A549 (cell line): ENCODE measurements around the gene PALLD.

Experiments
- BHLHE40 ChIP-seq: IDR thresholded peaks from 2 replicates; pipeline ENCODE4 v1.6.1; 2012; ENCODE audit warnings: low read depth, low read length, inconsistent platforms
- CHD2 ChIP-seq: fragments of 150-350 bp; IDR thresholded peaks from 2 replicates; pipeline ENCODE4 v1.6.1; 2014; ENCODE audit warnings: low read length; ENCODE audit not compliant: partially characterized antibody
- EP300 ChIP-seq, 2 experiments: fragments of >200 bp; sonication (Bioruptor Twin); formaldehyde crosslinking; IDR thresholded peaks; 2 replicates in 1 of 2; 3 replicates in 1 of 2; pipeline ENCODE4 v1.6.1; 2016 to 2017
- ESRRA ChIP-seq: fragments of 150-350 bp; IDR thresholded peaks from 2 replicates; pipeline ENCODE4 v1.6.1; 2014; ENCODE audit warnings: mild to moderate bottlenecking, low read length, borderline replicate concordance
- HOXA7 ChIP-seq: fragments of 250-450 bp; sonication (Bioruptor Pico); IDR thresholded peaks from 2 replicates; pipeline ENCODE4 v1.5.0; 2020; ENCODE audit warnings: mild to moderate bottlenecking, moderate library complexity
- KDM5A ChIP-seq: fragments of 200-600 bp; sonication (generic); IDR thresholded peaks from 2 replicates; pipeline ENCODE4 v1.6.1; 2016; ENCODE audit warnings: antibody characterized with exemption, mild to moderate bottlenecking
- MAZ ChIP-seq: fragments of 150-350 bp; IDR thresholded peaks from 2 replicates; pipeline ENCODE4 v1.6.1; 2014; ENCODE audit warnings: antibody characterized with exemption, low read depth, low read length, borderline replicate concordance
- NFE2L2 ChIP-seq: fragments of 150-350 bp; conservative IDR thresholded peaks from 2 replicates; pipeline ENCODE4 v1.6.1; 2014; ENCODE audit warnings: low read length
- POLR2A ChIP-seq: IDR thresholded peaks from 2 replicates; pipeline ENCODE4 v1.6.1; 2012; ENCODE audit warnings: mild to moderate bottlenecking, low read length
- RAD21 ChIP-seq, 2 experiments: fragments of >200 bp in 1 of 2; sonication (Bioruptor Twin) in 1 of 2; formaldehyde crosslinking in 1 of 2; IDR thresholded peaks in 1 of 2; conservative IDR thresholded peaks in 1 of 2; 2 replicates in 1 of 2; 3 replicates in 1 of 2; pipeline ENCODE4 v1.6.1; 2012 to 2018; ENCODE audit warnings: inconsistent platforms in 1 of 2
- SREBF2 ChIP-seq: fragments of 450-650 bp; IDR thresholded peaks from 2 replicates; pipeline ENCODE4 v1.6.1; 2014; ENCODE audit warnings: mild to moderate bottlenecking, moderate library complexity
- TF ChIP-seq, protein P1 (sequence below): fragments of >200 bp; sonication (Bioruptor Twin); formaldehyde crosslinking; IDR thresholded peaks from 3 replicates; pipeline ENCODE4 v1.5.1; 2016
- TF ChIP-seq, protein P2 (sequence below): fragments of 200-600 bp; sonication (generic); IDR thresholded peaks from 2 replicates; pipeline ENCODE4 v1.6.1; 2016; ENCODE audit warnings: antibody characterized with exemption, mild to moderate bottlenecking, moderate library complexity

DNA sequence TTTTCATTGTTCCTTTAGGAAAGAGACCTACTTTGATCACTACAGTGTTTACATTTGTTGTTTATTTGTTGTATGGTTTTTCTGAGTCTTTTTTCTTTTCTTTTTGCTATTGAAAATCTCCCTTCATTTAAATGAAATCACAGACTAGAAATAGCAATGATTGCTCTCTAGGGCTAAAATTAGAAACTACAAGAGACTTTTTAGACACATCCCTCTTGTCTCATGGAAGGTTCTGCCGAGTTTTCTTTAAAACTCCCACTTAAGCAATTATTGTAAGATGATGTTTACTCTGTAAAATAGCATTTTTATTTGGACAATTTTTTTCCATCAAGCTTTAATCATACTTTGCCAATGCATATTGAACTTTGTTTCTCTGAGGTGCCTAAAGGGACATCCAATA lies 136.6 kb downstream of the PALLD start:
- TF ChIP-seq, protein P1, sequence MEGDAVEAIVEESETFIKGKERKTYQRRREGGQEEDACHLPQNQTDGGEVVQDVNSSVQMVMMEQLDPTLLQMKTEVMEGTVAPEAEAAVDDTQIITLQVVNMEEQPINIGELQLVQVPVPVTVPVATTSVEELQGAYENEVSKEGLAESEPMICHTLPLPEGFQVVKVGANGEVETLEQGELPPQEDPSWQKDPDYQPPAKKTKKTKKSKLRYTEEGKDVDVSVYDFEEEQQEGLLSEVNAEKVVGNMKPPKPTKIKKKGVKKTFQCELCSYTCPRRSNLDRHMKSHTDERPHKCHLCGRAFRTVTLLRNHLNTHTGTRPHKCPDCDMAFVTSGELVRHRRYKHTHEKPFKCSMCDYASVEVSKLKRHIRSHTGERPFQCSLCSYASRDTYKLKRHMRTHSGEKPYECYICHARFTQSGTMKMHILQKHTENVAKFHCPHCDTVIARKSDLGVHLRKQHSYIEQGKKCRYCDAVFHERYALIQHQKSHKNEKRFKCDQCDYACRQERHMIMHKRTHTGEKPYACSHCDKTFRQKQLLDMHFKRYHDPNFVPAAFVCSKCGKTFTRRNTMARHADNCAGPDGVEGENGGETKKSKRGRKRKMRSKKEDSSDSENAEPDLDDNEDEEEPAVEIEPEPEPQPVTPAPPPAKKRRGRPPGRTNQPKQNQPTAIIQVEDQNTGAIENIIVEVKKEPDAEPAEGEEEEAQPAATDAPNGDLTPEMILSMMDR = no peak
- TF ChIP-seq NFE2L2 (no peak), BHLHE40 (no peak), RAD21 (conservative IDR thresholded peaks at IDR 0.05 in 1 of 2, IDR thresholded peaks at IDR 0.05 in 1 of 2) (no peak), HOXA7 (no peak), EP300 (IDR thresholded peaks at IDR 0.05) (no peak), ESRRA (no peak), KDM5A (no peak), CHD2 (no peak), POLR2A (no peak), SREBF2 (no peak), MAZ (no peak)
- TF ChIP-seq, protein P2, sequence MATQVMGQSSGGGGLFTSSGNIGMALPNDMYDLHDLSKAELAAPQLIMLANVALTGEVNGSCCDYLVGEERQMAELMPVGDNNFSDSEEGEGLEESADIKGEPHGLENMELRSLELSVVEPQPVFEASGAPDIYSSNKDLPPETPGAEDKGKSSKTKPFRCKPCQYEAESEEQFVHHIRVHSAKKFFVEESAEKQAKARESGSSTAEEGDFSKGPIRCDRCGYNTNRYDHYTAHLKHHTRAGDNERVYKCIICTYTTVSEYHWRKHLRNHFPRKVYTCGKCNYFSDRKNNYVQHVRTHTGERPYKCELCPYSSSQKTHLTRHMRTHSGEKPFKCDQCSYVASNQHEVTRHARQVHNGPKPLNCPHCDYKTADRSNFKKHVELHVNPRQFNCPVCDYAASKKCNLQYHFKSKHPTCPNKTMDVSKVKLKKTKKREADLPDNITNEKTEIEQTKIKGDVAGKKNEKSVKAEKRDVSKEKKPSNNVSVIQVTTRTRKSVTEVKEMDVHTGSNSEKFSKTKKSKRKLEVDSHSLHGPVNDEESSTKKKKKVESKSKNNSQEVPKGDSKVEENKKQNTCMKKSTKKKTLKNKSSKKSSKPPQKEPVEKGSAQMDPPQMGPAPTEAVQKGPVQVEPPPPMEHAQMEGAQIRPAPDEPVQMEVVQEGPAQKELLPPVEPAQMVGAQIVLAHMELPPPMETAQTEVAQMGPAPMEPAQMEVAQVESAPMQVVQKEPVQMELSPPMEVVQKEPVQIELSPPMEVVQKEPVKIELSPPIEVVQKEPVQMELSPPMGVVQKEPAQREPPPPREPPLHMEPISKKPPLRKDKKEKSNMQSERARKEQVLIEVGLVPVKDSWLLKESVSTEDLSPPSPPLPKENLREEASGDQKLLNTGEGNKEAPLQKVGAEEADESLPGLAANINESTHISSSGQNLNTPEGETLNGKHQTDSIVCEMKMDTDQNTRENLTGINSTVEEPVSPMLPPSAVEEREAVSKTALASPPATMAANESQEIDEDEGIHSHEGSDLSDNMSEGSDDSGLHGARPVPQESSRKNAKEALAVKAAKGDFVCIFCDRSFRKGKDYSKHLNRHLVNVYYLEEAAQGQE = no peak
